GM18526 (cell line): ENCODE results near the gene ASIC4.
A peak's percentile ranks its signal among the peaks of the same experiment; 100 is the strongest.

Experiments
- POLR2A ChIP-seq: IDR thresholded peaks from 3 replicates; pipeline ENCODE4 v1.6.1; 2011; ENCODE audit not compliant: insufficient read length; ENCODE audit errors: extremely low read depth

Gene ASIC4

DNA sequence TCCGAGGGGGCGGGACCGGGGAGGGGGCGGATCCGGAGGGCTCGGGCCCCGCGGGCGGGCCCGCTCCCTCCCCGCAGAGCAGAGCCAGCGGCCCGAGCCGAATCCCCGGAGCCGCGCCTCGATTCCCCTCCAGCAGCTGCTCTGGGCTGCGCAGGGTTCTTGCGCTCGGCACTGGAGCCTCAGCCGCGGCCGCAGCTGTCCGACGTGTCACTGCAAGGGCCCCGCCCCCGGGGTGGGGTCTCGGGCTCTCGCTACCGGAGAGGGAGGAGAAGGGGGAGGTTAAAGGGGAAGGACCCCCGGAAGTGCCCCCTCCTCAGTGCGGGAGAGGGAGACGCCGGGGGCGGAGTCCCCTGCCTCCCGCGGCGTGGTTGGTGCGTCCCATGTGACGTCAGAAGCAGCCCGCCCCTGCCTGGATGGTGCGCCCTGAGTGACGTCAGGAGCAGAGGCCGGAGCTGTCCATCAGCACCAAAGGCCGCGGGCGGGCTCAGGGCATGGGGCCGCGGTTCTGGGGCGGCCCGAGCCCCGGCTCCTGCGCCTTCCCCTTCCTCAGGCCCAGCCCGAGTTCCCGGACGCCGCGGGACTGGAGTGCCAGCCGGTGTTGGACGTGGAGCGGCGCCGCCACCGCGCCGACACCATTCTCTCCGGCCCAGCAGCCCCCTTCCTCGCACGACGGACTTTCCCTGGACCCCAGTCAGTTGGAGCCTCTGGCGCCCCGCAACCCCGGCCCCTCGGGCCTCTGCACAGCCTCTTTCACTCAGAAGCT lies 29.5 kb downstream of the ASIC4 start, which contains the start of the genes CHPF and TMEM198:
CHPF (minus strand) TSS at position 214 of the 763 bp plus-strand sequence. CDS start 271 bp downstream, outside the sequence.
TMEM198 (plus strand) TSS at position 433 of the 763 bp plus-strand sequence. CDS start 700 bp downstream, outside the sequence.
- peak; percentile 44 for TF ChIP-seq POLR2A

- TF ChIP-seq POLR2A: no peak
Measured at GRCh38 chr2:219544567-219544966, 30.3 kb downstream of the ASIC4 start.

DNA sequence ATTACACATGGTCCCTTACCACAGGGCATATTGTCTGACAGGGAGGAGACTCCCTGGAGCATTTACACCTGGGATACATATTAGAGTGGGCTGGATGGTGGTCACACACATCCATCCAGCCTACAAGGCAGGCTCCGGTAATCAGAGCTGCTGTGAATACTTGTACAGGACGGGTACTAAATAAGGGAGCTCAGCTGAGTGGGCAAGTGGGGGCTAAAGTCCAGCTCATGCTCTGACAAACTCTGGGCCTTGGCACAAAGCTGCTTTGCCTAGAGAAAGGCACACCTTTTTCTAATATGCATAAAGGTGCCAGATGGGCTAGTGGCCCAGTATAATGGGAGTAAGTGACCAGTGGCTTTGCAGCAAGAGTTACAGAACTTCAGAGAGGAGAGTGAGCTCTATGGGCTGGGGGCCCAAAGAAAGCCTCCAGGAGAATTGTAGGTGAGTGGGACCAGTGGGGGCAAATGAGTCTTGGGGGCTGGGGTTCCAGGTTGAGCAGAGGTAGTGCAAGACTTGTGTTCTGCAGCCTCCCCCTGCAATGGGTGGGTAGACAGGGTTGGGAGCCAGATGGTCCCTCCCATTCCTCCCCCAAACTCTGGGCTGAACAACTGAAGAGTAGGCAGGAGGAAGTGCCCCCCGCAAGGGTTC lies 31.1 kb downstream of the ASIC4 start:
- no peak for TF ChIP-seq POLR2A

DNA sequence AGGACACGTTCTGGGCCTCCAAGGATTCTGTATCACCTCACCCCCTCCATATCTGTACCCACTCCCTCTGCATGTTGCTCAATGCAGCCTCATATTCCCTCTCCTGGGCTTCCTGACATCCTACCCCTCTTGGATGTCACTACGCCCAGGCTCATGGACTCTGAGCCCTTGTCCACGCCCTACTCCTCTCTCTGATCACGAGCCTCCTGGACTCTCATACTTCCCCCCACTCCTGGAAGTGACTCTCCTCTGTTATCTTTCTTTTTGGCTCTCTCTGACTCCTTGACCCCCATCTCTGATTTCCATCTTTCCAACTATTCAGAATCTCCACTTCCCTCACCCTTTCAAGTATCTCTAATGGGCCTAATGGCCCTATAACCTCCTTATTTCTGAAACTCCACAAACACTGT lies 31.7 kb downstream of the ASIC4 start:
- no peak for TF ChIP-seq POLR2A

DNA sequence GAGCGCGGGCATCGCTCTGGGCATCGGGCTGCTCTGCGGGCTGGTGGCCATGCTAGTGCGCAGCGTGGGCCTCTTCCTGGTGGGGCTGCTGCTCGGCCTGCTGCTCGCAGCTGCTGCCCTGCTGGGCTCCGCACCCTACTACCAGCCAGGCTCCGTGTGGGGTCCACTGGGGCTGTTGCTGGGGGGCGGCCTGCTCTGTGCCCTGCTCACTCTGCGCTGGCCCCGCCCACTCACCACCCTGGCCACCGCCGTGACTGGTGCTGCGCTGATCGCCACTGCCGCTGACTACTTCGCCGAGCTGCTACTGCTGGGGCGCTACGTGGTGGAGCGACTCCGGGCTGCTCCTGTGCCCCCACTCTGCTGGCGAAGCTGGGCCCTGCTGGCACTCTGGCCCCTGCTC lies 33.3 kb downstream of the ASIC4 start:
- TF ChIP-seq POLR2A: no peak

DNA sequence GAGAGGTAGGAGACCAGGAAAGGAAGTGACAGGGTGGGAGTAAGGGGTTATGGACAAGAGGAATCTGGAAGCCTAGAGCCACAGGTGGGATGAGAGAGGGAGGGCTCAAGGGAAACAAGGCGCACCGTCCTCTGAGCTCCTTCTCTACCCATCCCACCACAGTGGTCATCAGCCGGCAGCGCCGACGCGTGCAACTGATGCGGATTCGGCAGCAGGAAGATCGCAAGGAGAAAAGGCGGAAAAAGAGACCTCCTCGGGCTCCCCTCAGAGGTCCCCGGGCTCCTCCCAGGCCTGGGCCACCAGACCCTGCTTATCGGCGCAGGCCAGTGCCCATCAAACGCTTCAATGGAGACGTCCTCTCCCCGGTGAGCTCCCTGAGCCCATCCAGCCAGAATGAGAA lies 34.7 kb downstream of the ASIC4 start:
- TF ChIP-seq POLR2A: no peak

- TF ChIP-seq POLR2A: no peak
Measured at GRCh38 chr2:219549619-219550018, 35.3 kb downstream of the ASIC4 start.

DNA sequence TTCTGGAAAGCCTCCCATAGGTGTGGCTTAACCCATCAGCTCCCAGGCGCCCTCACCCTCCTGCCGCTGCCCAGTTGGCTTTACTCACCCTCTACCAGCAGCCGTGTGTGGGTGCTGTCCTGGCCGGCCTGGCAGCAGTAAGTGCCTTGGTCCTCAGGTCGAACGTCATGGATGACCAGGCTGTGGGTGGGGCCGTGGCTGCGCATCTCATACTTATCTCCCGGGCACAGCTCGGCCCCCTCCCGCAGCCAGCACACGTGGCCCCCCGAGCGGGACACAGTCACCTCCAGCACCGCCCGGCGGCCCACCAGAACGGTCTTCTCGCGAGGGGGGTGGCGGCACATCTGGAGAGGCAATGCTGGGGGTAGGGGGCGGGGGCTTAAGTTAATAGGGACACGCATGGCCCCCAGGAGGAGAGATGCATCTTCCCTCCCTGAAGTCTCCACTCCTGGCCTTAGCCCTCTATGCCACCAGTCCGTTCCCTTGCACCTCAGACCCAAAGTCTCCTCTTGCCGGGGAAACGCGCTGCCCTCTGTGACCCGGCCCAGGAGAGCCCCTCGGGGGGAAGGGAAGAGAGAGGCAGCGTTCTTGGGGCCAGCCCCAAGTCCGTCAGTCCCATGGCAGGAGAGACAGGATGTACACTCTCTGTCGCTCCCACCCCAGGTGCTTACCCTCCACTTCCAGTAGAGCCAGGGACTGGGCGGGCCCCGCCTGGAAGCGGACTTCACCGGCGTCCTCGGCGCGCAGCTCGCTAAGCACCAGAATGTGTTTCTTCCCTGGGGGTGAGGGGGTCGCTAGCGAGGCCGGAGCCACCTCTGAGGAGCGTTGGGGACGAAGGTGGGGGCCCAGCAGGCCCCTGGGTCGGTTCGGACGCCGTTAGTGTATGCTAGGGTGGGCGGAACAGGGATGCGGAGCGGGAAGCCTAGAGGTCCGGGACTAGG lies 37.4 kb downstream of the ASIC4 start:
- TF ChIP-seq POLR2A: no peak

DNA sequence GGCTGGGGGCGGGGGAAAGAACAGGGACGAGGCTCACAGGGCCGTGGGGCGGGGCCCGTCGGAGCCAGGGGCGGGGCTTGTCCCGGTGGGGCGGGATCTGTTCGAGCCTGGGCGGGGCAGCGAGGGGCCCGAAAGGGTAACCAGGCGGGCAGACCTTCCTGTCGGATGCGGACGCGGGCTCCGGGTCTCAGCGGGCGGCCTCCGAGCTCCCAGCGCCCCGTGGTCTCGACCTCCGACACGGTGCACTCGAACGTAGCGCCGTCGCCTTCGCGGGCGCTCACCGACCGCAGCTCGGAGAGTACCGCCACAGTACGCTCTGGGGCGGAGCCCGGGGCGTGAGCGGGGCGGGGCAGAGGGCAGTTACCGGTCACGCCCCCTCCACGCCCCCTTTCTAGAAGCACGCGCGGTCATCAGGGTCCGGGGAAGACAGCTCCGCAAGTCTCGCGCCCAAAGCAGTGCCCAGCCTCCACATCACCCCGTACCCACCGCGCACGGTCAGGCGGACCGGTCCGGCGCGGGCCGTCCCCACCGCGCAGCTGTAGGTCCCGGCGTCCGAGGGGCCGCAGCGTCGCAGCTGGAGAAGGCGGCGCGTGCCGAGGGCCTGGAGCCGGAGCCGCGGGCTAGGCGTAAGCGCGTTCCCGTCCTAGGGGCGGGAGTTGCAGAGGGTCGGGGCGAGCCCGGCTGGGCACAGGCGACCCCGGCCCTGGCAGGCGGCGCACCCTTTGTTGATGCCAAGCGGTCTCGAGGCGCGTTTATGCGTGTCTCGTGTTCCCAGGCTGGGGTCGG lies 38.3 kb downstream of the ASIC4 start:
- TF ChIP-seq POLR2A: no peak

DNA sequence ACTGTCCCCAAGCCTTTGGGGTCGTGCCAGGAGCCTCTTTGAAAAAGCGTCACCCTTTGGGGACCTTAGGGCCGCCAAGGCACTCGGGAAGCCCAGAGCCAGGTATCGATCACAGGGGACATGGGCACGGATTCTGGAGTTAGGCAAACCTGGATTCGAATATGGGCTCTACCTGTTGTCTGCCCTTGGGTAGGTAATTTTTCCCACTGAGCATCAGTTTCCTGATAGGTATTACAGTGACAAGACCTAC lies 38.8 kb downstream of the ASIC4 start:
- no peak for TF ChIP-seq POLR2A

- no peak for TF ChIP-seq POLR2A
Measured at GRCh38 chr2:219553463-219553963, 39.2 kb downstream of the ASIC4 start.

DNA sequence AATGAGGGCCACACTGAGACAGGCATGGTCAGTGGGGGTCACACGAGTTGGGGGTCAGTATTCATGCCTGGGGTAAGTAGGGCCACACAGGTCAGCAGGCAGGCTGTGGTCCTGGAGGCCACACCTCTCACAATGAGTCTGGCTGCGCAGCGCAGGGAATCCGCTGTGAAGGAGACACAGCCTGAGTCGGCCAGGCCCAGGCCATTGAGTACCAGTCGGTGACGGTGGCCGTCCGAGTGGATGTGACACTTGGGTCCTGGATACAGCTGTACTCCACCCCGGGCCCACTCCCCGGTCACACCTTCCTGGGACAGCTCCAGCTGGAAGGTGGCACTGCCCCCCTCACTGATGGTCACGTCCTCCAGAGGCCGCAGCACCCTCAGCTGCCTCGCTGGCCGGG lies 40.1 kb downstream of the ASIC4 start:
- no peak for TF ChIP-seq POLR2A

DNA sequence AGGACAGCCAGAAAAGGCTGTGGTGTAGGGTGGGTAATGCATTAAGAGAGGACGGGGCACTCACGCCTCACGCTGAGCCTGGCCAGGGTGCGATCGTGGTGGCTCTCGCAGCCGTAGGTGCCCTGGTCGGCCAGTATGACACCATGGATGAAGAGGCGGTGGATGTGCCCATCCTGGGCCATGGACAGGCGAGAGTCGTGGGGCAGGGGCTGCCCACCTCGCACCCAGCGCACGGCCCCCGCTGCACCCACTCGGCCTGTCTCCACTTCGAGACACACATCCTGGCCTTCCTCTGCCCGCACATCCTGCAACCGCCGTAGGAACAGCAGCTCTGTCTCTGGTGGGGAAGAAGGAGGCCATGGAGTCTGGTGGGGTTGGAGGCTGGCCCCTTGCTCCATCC lies 41.7 kb downstream of the ASIC4 start:
- TF ChIP-seq POLR2A: no peak

DNA sequence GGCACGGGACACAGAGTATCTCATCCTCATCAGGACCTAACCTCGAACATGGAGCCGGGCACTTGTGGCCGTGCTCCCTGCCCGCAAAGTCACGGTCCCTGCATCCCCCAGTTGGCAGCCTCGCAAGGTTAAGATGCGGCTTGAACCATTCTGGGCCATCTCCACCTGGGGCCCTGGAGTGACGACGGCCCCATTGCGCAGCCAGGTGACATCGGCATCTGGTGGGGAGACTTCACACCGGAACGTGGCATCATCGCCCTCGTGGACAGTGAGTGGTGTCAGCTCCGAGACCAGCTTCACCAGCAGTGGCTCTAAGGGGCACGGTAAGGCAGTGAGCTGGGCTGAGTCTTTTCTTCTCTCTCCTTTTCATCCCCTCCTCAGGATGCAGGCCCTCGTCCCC lies 42.1 kb downstream of the ASIC4 start:
- TF ChIP-seq POLR2A: no peak

GRCh38 chr2:219557320-219557719 lies 43.0 kb downstream of the ASIC4 start:
- TF ChIP-seq POLR2A: no peak
